HUES6 (cell line): ENCODE data around the gene IL10.
"Not testable (repeated sequence)": the region's sequence is repeated elsewhere in the genome, so short reads cannot be mapped to it uniquely, and the experiment has no call there.

Experiments used
- H3K27ac ChIP-seq: 2 replicates; pipeline ENCODE4 v1.7.0; 2013; ENCODE audit warnings: low read depth, mild to moderate bottlenecking, low read length, inconsistent platforms
- H3K27me3 ChIP-seq: 2 replicates; pipeline ENCODE4 v1.6.1; 2013; ENCODE audit warnings: low read length; ENCODE audit not compliant: control insufficient read depth, insufficient read depth
- H3K36me3 ChIP-seq: 2 replicates; pipeline ENCODE4 v1.6.1; 2013; ENCODE audit warnings: low read length; ENCODE audit not compliant: control insufficient read depth, insufficient read depth
- H3K4me1 ChIP-seq: 2 replicates; pipeline ENCODE4 v1.6.1; 2013; ENCODE audit warnings: low read length; ENCODE audit not compliant: control insufficient read depth, insufficient read depth
- H3K4me3 ChIP-seq: 2 replicates; pipeline ENCODE4 v1.5.1; 2013; ENCODE audit warnings: low read depth, low read length
- H3K9ac ChIP-seq: one replicate; pipeline ENCODE4 v1.6.1; 2013; ENCODE audit warnings: mild to moderate bottlenecking, low read length
- H3K9me3 ChIP-seq: 2 replicates; pipeline ENCODE4 v1.6.1; 2013; ENCODE audit warnings: low read depth, low read length; ENCODE audit not compliant: control insufficient read depth, insufficient read depth

IL10 gene

DNA sequence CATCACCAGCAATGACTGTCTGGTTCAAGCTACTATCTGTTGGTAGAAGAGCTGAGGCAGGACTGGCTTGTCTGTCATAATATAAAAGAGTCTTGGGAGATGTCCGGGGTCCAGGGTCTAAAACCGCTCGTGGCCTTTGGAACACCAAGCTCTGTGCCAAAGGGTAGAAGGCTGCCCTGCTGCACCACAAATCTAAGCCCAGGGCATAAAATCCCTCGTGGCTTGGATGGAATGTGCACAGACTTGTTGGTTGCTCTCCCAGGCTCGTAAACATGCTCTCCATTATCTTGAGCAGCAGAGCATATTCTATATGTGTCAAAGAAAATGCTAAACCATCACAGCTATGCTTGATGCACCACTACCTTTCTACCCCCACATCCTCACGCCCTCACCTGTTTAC, 6.6 kb upstream of the IL10 start:
- H3K9me3 ChIP-seq, H3K4me3 ChIP-seq, H3K27me3 ChIP-seq, H3K27ac ChIP-seq, H3K4me1 ChIP-seq, H3K36me3 ChIP-seq, H3K9ac ChIP-seq: not testable (repeated sequence)

DNA sequence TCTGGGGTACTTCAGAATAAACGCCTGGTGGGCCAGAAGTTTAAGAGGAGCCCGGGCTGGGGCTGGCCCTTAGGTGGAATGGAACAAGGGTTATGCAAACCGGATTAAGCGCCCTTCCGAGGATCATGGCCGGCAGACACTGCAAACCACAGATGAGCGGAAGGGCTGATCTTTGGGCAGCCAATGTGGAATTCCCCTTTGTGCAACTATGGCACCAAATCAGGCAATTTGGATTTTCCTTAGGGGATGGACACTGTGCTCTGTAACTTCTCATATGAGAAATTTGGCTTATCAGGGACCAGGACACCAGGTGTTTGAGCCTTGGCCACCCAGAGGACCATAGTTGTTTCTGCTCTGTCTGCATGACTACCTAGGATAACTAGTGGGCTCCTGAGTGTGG, 5.7 kb upstream of the IL10 start:
- H3K4me1 ChIP-seq = no peaks in the 10 kb centered on the region
- H3K4me3 ChIP-seq = no peak overlapping the region
- no peaks in the 10 kb centered on the region for H3K36me3 ChIP-seq
- H3K9ac ChIP-seq = no peak overlapping the region
- 0 out of 2 replicates have a peak, but pooled peaks cover 5% of the 10 kb centered on the region for H3K27me3 ChIP-seq
- no peak overlapping the region for H3K27ac ChIP-seq
- H3K9me3 ChIP-seq = no peaks in the 10 kb centered on the region

DNA sequence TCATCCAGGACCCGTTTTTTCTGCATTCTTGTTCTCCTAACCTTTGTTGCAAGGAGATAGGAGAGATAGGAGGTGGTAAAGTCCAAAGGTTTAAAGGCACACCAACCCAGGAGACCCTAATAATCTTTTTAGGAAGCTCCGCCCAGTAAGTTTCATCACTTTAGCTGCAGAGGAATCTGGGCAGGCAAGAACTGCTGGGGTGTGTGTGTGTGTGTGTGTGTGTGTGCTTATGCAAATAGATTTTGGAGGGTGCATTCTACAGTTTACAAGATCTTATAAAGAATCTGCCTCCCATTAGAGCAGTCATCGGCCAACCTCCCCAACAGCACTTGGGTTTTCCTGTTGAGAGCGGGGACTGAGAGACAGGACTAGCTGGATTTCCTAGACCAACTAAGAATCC, 3.9 kb upstream of the IL10 start:
- no peak overlapping the region for H3K9ac ChIP-seq
- H3K4me3 ChIP-seq = no peak overlapping the region
- H3K27ac ChIP-seq = no peak overlapping the region
- H3K27me3 ChIP-seq = peaks cover 12% of the 10 kb centered on the region; the same call in 1 of the 2 replicates
- no peaks in the 10 kb centered on the region for H3K9me3 ChIP-seq
- peaks cover under 1% of the 10 kb centered on the region for H3K4me1 ChIP-seq
- H3K36me3 ChIP-seq = no peaks in the 10 kb centered on the region

DNA sequence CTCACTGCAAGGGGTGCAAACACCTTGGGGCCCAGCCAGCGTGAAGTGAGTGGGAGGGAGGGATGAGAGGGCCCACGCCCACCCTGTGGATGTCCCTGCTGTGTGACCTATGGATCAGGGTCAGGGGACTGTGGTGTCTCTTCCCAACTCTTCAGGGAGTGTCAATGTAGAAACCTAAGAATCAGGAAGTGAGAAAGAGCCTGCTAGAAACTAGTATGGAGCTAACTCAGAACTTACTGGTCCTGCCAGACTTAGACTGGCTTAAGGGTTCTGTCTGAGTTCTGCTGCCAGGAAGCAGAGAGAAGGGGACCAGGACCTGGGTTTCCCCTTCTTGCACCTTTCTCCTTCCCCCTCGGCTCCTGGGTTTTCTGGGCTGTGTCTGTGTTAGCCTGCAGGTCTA, 1.8 kb upstream of the IL10 start:
- Histone ChIP-seq H3K27ac (no peak overlapping the region), H3K4me3 (no peak overlapping the region), H3K36me3 (no peaks in the 10 kb centered on the region), H3K27me3 (peaks cover 12% of the 10 kb centered on the region; the same call in 1 of the 2 replicates), H3K9me3 (no peaks in the 10 kb centered on the region), H3K4me1 (peaks cover 14% of the 10 kb centered on the region), H3K9ac (no peak overlapping the region)

DNA sequence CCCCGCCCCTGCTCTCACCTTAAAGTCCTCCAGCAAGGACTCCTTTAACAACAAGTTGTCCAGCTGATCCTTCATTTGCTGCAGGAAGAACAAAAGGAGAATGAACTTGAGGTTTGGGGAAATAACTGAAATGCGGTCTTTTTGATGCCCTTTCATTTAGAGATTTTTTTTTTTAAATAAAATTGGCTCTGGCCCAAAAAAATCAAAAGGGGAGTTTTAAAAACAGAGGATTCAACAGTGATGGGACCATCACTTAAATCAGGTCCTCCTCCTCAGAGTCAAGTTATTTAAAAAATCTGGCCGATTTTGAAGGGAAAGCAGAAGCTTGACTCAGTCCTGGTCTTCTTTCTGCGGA, 979 bp downstream of the IL10 start:
- H3K4me3 ChIP-seq = no peak overlapping the region
- H3K4me1 ChIP-seq = peaks cover 19% of the 10 kb centered on the region
- no peak overlapping the region for H3K9ac ChIP-seq
- no peaks in the 10 kb centered on the region for H3K36me3 ChIP-seq
- H3K9me3 ChIP-seq = no peaks in the 10 kb centered on the region
- H3K27me3 ChIP-seq = peaks cover 12% of the 10 kb centered on the region; the same call in 1 of the 2 replicates
- no peak overlapping the region for H3K27ac ChIP-seq

DNA sequence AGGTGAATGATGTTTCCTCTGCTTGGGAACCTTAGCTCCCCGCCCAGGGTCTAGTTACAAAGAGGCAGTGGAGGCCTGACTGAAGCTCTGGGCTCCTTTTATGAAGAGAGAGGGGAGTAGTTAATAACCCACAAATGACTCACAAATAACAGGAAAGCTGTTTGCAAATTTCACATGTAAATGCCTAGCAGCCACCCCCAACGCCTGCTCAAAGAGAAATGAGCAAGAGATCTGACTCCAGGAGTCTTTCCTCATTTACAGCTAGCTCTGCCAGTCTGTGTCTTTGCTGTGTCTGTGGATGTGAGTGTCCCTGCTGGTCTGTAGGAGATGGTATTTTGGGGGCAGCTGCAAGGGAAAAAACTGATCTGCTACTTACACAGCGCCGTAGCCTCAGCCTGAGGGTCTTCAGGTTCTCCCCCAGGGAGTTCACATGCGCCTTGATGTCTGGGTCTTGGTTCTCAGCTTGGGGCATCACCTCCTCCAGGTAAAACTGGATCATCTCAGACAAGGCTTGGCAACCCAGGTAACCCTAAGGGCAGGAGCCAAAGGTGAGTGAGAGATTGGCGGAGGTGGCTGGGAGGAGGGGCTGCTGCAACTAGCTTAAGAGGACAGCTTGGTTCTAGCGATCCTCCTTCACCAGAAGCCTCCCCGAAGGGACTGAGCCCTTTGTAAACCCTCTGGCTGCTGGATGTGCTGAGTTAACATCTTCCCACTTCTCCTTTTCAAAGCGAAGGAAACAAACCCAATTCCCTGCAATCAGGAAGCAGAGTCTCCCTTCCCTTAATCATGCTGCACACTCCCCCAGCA, 1.6 kb downstream of the IL10 start, which contains the start of gene IL19:
TSS of gene IL19 (plus strand) at position 243 of the 807 bp plus-strand sequence. CDS start 65,890 bp downstream, outside the sequence.
- Histone ChIP-seq H3K4me1 (peaks cover 22% of the 10 kb centered on the region), H3K36me3 (no peaks in the 10 kb centered on the region), H3K9ac (no peak within 1 kb of the TSS), H3K27ac (no peak within 1 kb of the TSS), H3K4me3 (no peak within 1 kb of the TSS), H3K27me3 (peaks cover 12% of the 10 kb centered on the region; the same call in 1 of the 2 replicates), H3K9me3 (no peaks in the 10 kb centered on the region)

DNA sequence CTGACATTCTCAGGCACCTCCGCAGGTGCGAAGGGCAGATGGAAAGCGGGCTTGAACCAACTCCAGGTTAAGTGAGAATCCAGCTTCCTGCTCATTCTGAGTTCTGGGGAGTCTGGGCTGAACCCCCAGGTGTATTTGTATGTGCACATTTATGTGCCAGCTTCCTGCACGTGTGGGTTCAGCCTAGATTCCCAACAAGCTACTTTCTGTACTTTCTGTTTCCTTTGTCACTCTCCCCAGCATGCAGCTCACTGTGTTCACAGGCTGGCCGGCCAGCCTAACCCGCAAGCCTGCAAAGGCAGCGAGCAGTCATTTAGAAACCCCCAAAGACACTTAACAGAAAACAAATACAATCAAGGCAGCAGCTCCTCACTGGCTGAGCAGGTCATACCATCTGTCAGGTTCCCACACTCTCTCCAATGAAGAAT, 3.0 kb downstream of the IL10 start:
- Histone ChIP-seq H3K4me3 (no peak overlapping the region), H3K36me3 (no peaks in the 10 kb centered on the region), H3K9ac (no peak overlapping the region), H3K9me3 (no peaks in the 10 kb centered on the region), H3K27me3 (peaks cover 12% of the 10 kb centered on the region; the same call in 1 of the 2 replicates), H3K27ac (no peak overlapping the region), H3K4me1 (peaks cover 22% of the 10 kb centered on the region)

DNA sequence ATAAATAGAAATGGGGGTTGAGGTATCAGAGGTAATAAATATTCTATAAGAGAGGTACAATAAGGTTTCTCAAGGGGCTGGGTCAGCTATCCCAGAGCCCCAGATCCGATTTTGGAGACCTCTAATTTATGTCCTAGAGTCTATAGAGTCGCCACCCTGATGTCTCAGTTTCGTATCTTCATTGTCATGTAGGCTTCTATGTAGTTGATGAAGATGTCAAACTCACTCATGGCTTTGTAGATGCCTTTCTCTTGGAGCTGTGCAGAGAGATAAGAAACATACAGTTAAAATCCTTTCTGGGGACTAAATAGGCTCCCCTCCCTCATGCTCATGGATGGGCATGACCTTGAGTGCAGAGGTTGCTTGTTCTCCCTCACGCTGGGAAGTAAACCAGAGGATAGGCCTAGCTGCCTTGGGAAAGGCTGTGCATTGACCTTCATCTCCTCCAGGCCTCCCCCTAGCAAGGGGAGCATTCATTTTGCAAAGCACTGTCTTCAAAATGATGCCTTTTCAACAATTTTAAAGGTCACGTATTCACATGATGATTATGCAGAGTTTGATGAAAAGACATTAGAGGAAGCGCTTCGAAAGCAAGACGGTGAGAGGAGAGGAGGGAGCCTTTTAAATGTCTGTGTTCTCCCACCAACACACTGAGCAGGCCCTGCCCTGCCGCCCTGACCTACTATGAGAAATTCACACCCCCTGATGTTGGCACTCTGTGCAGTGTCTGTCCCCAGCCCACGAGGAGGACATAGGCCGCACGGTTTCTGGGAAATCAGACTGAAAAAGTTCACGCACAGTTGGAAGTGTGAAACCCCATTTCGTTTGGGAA, 3.6 kb downstream of the IL10 start:
- no peaks in the 10 kb centered on the region for H3K36me3 ChIP-seq
- H3K9ac ChIP-seq = no peak overlapping the region
- H3K27ac ChIP-seq = no peak overlapping the region
- H3K9me3 ChIP-seq = no peaks in the 10 kb centered on the region
- H3K4me1 ChIP-seq = peaks cover 22% of the 10 kb centered on the region
- peaks cover 10% of the 10 kb centered on the region; the same call in 1 of the 2 replicates for H3K27me3 ChIP-seq
- H3K4me3 ChIP-seq = no peak overlapping the region

DNA sequence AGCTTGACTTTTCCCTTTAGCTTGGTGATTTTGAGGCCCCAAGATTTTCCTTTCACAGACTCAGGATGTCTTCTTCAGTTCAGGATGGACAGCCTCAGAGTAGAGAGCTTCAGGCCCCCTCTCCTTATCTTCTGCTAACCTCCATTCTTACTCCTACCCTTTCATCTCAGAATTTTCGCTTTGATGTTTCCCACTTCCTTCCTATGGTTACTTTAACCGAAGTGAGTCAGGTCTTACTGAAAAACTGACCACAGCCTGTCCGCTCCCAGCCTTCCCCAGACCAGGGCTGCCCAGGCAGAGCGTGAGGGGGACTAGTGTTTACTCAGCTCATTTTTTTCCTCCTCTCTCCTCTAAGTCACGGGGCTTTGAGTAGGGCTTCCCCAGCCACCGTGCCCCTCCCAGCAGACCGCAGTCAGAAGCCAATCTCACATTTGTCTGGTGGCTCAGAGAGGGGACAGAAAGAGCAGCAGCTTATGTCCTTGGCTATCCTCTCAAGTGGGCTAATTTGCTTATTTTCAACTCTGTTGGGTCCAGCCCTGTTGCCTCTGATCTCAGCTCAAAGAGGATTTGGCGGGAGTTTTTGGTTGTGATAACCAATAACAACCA, 5.9 kb downstream of the IL10 start:
- H3K27ac ChIP-seq = no peak overlapping the region

DNA sequence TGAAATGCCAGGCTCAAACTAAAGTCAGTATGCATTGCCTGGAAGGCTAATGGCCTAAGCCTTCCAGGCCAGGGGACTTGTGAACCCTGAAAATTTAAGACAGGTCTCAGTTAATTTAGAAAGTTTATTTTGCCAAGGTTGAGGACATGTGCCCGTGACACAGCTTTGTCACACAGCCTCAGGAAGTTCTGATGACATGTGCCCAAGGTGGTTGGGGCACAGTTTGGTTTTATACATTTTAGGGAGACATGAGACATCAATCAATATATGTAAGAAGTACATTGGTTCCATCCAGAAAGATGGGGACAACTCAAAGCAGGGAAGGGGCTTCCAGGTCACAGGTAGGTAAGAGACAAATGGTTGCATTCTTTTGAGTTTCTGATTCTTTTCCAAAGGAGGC, 6.5 kb downstream of the IL10 start:
- H3K27me3 ChIP-seq, H3K9me3 ChIP-seq, H3K36me3 ChIP-seq, H3K9ac ChIP-seq, H3K4me3 ChIP-seq, H3K27ac ChIP-seq: not testable (repeated sequence)
- peaks cover 17% of the 10 kb centered on the region for H3K4me1 ChIP-seq

More for the DNA sequence above, 5.9 kb downstream of the IL10 start:
- no peaks in the 10 kb centered on the region for H3K9me3 ChIP-seq
- no peaks in the 10 kb centered on the region for H3K27me3 ChIP-seq
- no peaks in the 10 kb centered on the region for H3K36me3 ChIP-seq
- H3K4me1 ChIP-seq = peaks cover 22% of the 10 kb centered on the region
- H3K4me3 ChIP-seq = no peak overlapping the region
- no peak overlapping the region for H3K9ac ChIP-seq
